ENCODE results near the gene CAMK1. TPM values are rescaled to one million over a fixed set of nuclear protein-coding genes. Genes with fewer than 3 reads are reported as not detected.

Gene CAMK1
- total and polyA plus RNA-seq, 4 donors, result 13.8 to 20.1 (median 16.7) TPM

DNA sequence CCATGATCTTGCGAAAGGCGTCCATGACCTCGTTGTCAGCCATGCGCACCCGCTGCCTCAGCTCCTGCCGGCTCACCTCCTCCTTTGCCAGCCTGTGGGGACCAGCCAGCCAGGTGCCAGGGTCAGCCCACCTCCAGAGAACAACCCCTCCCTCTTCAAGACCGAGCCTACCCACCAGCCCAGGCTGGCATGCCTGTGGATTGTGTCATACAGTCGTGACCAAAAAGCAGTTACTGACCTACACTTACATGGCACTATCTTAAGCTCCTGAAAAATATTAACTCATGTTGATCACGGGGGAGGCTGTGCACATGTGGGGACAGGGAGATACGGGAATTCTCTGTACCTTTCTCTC, 10.7 kb upstream of the CAMK1 start (continued):
- TF ChIP-seq TAF1 (conservative IDR thresholded peaks at IDR 0.05) (no peak), FOXA2 (IDR thresholded peaks at IDR 0.05) (no peak), SP1 (IDR thresholded peaks at IDR 0.05) (peak; percentile 18), ATF3 (IDR thresholded peaks at IDR 0.05) (no peak), HNF4A (conservative IDR thresholded peaks at IDR 0.05) (peak in 1 of 2 donors; percentile 46), RAD21 (IDR thresholded peaks at IDR 0.05) (no peak), FOXA1 (IDR thresholded peaks at IDR 0.05) (no peak), RXRA (IDR thresholded peaks at IDR 0.05) (peak in 1 of 2 donors; percentile 42)

GRCh38 chr3:9779721-9780457, 10.1 kb upstream of the CAMK1 start:
- H3K9ac ChIP-seq (ENCODE audit: low read depth in 1 of 2, low read length in 2 of 2), result no peak overlapping the region
- peaks cover 0 to 11% (median 7%) of the 10 kb centered on the region in 4 donors for H3K36me3 ChIP-seq (ENCODE audit: control insufficient read depth in 4 of 4, insufficient read depth in 3 of 4, low read depth in 1 of 4, low read length in 3 of 4)

More at GRCh38 chr3:9779721-9780457, 10.1 kb upstream of the CAMK1 start:
- H3K4me3 ChIP-seq (ENCODE audit: low read depth in 1 of 3, low read length in 3 of 3), result no peak overlapping the region
- no peaks in the 10 kb centered on the region for H3K27me3 ChIP-seq (ENCODE audit: control insufficient read depth in 4 of 4, insufficient read depth in 4 of 4, low read length in 3 of 4)
- DNase-seq (ENCODE audit: low spot score), result no peak
- H3K4me1 ChIP-seq (ENCODE audit: control insufficient read depth in 4 of 4, insufficient read depth in 4 of 4, low read length in 3 of 4), result peaks cover 6 to 34% (median 18%) of the 10 kb centered on the region in 4 donors
- TF ChIP-seq FOXA1 (IDR thresholded peaks at IDR 0.05), result no peak
- no peak for TF ChIP-seq ZBTB33 (IDR thresholded peaks at IDR 0.05)
- TF ChIP-seq HNF4A (conservative IDR thresholded peaks at IDR 0.05), result no peak
- TF ChIP-seq, protein P1, sequence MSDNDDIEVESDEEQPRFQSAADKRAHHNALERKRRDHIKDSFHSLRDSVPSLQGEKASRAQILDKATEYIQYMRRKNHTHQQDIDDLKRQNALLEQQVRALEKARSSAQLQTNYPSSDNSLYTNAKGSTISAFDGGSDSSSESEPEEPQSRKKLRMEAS (IDR thresholded peaks at IDR 0.05), result no peak
- TF ChIP-seq HNF4G (IDR thresholded peaks at IDR 0.05), result no peak
- TF ChIP-seq REST (IDR thresholded peaks at IDR 0.05), result no peak
- TF ChIP-seq GABPA (IDR thresholded peaks at IDR 0.05 in 1 of 2, conservative IDR thresholded peaks at IDR 0.05 in 1 of 2), result no peak
- TF ChIP-seq SP1 (IDR thresholded peaks at IDR 0.05), result no peak
- no peak for TF ChIP-seq YY1 (IDR thresholded peaks at IDR 0.05)
- TF ChIP-seq CTCF (IDR thresholded peaks at IDR 0.05; ENCODE audit: low read depth, low read length, missing input control), result no peak
- TF ChIP-seq RAD21 (IDR thresholded peaks at IDR 0.05), result no peak
- TF ChIP-seq EGR1 (IDR thresholded peaks at IDR 0.05; ENCODE audit: low read depth in 2 of 2), result no peak
- no peak for TF ChIP-seq FOXA2 (IDR thresholded peaks at IDR 0.05)
- no peak for TF ChIP-seq NR2F2 (IDR thresholded peaks at IDR 0.05)
- TF ChIP-seq RXRA (IDR thresholded peaks at IDR 0.05), result no peak
- H3K27ac ChIP-seq (ENCODE audit: low read depth in 1 of 2, low read length in 2 of 2), result peak overlapping the region; percentile 79 to 83
- no peaks in the 10 kb centered on the region for H3K9me3 ChIP-seq (ENCODE audit: control insufficient read depth in 4 of 4, low read length in 3 of 4)
- 74% methylated on average over 8 of the region's 8 CpGs for WGBS

Measured in liver (tissue), 9 donors.